Transverse colon (tissue), 4 donors: ENCODE results near the gene ZNF296. TPM values are rescaled to one million over a fixed set of nuclear protein-coding genes. Genes with fewer than 3 reads are reported as not detected.

Experiments
- DNase-seq: peaks from one replicate; pipeline ENCODE4 v3.0.0-alpha.2; 2019
- H3K27ac ChIP-seq, 4 donors: fragments of 200-600 bp; sonication (generic); 2 replicates each; pipeline ENCODE4 v1.5.1; 2016 to 2018; ENCODE audit warnings: inconsistent platforms in 4 of 4
- H3K27me3 ChIP-seq: fragments of 200-600 bp; sonication (generic); 2 replicates; pipeline ENCODE4 v1.5.1; 2017; ENCODE audit warnings: inconsistent platforms
- H3K36me3 ChIP-seq, 4 donors: fragments of 200-600 bp; sonication (generic); 2 replicates each; pipeline ENCODE4 v1.5.1; 2017 to 2019; ENCODE audit warnings: inconsistent platforms in 4 of 4
- H3K4me1 ChIP-seq, 4 donors: fragments of 200-600 bp; sonication (generic); 2 replicates each; pipeline ENCODE4 v1.5.1; 2017 to 2020; ENCODE audit warnings: inconsistent platforms in 4 of 4
- H3K4me3 ChIP-seq, 4 donors: fragments of 200-600 bp; sonication (generic); 1 replicate in 1 of 4; 2 replicates in 3 of 4; pipeline versions ENCODE4 v1.5.1 to v1.6.1; 2017 to 2019; ENCODE audit warnings: inconsistent platforms in 4 of 4
- H3K9me3 ChIP-seq, 2 donors: fragments of 200-600 bp; sonication (generic); 2 replicates each; pipeline ENCODE4 v1.5.1; 2017 to 2019; ENCODE audit warnings: inconsistent platforms in 2 of 2
- EP300 ChIP-seq: sonication (generic); formaldehyde crosslinking; IDR thresholded peaks from one replicate; pipeline ENCODE4 v1.6.1; 2017; ENCODE audit warnings: antibody characterized with exemption, low read depth
- POLR2A ChIP-seq: fragments of 450-650 bp; IDR thresholded peaks from one replicate; pipeline ENCODE4 v1.6.1; 2016; ENCODE audit warnings: antibody characterized with exemption, mild to moderate bottlenecking, moderate library complexity
- POLR2AphosphoS5 ChIP-seq, 3 donors: sonication (generic); formaldehyde crosslinking; IDR thresholded peaks; one replicate each; pipeline ENCODE4 v1.6.1; 2016; ENCODE audit warnings: antibody characterized with exemption in 3 of 3
- WGBS, 2 donors: methylation state at CpG; one replicate each; pipeline ENCODE4 v1.1.5; 2018; ENCODE audit warnings: low coverage in 1 of 2; 5-methylcytosine and 5-hydroxymethylcytosine counted together
- in situ Hi-C, 4 donors: fragments of 200-750 bp; cut with MboI; loops; one replicate each; pipeline versions ENCODE4 v1.15.0 to v1.15.1; 2017; ENCODE audit warnings: low sequenced_read_pairs in 3 of 4, low pct_ligation_motif_present in 1 of 4, low pct_unique_long_range_greater_than_20kb in 1 of 4
- intact Hi-C: fragments of 100-400 bp; cut with DNase I; formaldehyde crosslinking; loops from one replicate; pipeline ENCODE4 v1.15.1; 2023; ENCODE audit warnings: low total_unique reads
- total RNA-seq, 4 donors: library from RNA; depleted of rRNA; stranded (reverse); fragments of >200 nt; gene quantifications; one replicate each; pipeline ENCODE4 v1.1.0, GENCODE V29; 2016
- TF ChIP-seq, protein P1 (sequence below), 5 experiments: fragments of 200-600 bp in 3 of 5; fragments of 450-650 bp in 2 of 5; sonication (generic) in 3 of 5; IDR thresholded peaks; 1 replicate in 2 of 5; 2 replicates in 3 of 5; pipeline ENCODE4 v1.5.1; 2016 to 2017; ENCODE audit warnings: antibody characterized with exemption in 5 of 5, inconsistent platforms in 3 of 5, mild to moderate bottlenecking in 2 of 5, moderate library complexity in 1 of 5

ZNF296 gene
- total RNA-seq, 4 donors from 2014 or later: 0.75 to 5.8 (median 3.5) TPM

GRCh38 chr19:45100201-45100600, 23.9 kb upstream of the ZNF296 start:
- intact Hi-C loops (loop anchor here (10.0 kb wide), 1 partner anchor 245 kb away; the partner anchor contains the start of gene KLC3), in situ Hi-C loops (no loop called here)
- Histone ChIP-seq H3K4me3 (no peak overlapping the region), H3K27me3 (no peaks in the 10 kb centered on the region), H3K36me3 (no peaks in the 10 kb centered on the region), H3K4me1 (peaks cover 12 to 79% (median 39%) of the 10 kb centered on the region in 4 donors), H3K27ac (peak overlapping the region in 1 of 4 donors; percentile 46), H3K9me3 (no peaks in the 10 kb centered on the region)
- DNase-seq: no peak
- WGBS, 2 donors: 92% methylated on average over 2 of the region's 3 CpGs; no CpG with 5 or more reads in 1 of the 2 donors
- TF ChIP-seq, protein P1, sequence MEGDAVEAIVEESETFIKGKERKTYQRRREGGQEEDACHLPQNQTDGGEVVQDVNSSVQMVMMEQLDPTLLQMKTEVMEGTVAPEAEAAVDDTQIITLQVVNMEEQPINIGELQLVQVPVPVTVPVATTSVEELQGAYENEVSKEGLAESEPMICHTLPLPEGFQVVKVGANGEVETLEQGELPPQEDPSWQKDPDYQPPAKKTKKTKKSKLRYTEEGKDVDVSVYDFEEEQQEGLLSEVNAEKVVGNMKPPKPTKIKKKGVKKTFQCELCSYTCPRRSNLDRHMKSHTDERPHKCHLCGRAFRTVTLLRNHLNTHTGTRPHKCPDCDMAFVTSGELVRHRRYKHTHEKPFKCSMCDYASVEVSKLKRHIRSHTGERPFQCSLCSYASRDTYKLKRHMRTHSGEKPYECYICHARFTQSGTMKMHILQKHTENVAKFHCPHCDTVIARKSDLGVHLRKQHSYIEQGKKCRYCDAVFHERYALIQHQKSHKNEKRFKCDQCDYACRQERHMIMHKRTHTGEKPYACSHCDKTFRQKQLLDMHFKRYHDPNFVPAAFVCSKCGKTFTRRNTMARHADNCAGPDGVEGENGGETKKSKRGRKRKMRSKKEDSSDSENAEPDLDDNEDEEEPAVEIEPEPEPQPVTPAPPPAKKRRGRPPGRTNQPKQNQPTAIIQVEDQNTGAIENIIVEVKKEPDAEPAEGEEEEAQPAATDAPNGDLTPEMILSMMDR (IDR thresholded peaks at IDR 0.05): no peak
- TF ChIP-seq EP300 (no peak), POLR2AphosphoS5 (IDR thresholded peaks at IDR 0.05) (no peak), POLR2A (no peak)

DNA sequence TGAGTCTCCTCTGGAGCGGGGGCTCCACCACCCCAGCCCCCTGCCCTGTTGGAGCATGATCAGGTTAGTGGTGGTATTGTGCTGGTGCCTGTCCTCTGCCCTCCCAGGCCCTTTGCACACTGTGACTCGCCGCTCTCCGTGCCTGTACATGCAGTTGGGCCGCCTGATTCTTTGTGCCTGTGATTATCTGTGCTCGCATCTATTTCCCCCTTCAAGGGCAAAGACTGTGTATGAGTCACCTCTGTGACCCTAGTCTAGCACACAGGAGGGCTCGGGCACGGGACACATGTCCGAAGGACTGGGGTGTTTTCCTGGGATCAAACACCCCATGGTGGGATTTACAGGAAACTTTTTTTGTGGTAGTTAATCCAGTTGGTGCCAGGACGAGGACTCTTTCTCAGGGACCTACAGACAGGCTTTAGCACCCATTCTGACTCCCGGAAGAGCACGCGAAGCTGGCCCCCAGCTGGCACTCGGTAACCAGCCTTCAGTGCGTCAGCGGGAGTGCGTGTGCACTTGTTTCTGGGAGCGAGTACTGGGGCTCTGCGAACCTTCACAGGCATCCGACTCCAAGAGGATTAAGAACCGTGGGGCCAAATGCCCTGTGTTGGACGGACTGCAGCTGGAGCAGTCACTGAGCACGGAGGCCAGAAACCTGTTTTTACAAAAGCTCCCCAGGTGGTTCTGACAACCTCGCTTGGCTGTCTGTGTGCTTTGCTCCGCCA, 23.4 kb upstream of the ZNF296 start:
- no peak overlapping the region for H3K27ac ChIP-seq
- H3K4me1 ChIP-seq: peaks cover 17 to 84% (median 41%) of the 10 kb centered on the region in 4 donors
- intact Hi-C loops: loop anchor here (10.0 kb wide), 1 partner anchor 245 kb away; the partner anchor contains the start of gene KLC3
- H3K36me3 ChIP-seq: no peaks in the 10 kb centered on the region
- WGBS, 2 donors: 87 to 95% methylated on average over 4 to 24 of the region's 25 CpGs
- no peak for DNase-seq
- H3K9me3 ChIP-seq: no peaks in the 10 kb centered on the region
- H3K4me3 ChIP-seq: no peak overlapping the region
- in situ Hi-C loops: no loop called here
- no peaks in the 10 kb centered on the region for H3K27me3 ChIP-seq
- TF ChIP-seq EP300 (no peak), POLR2AphosphoS5 (IDR thresholded peaks at IDR 0.05) (no peak), POLR2A (no peak)
- TF ChIP-seq, protein P1 (IDR thresholded peaks at IDR 0.05): no peak

GRCh38 chr19:45098521-45099466, 22.5 kb upstream of the ZNF296 start:
- no peak for DNase-seq
- TF ChIP-seq POLR2A (no peak), POLR2AphosphoS5 (IDR thresholded peaks at IDR 0.05) (no peak), EP300 (no peak)
- TF ChIP-seq, protein P1 (IDR thresholded peaks at IDR 0.05): no peak
- Histone ChIP-seq H3K36me3 (no peaks in the 10 kb centered on the region), H3K4me3 (no peak overlapping the region), H3K4me1 (peaks cover 26 to 85% (median 41%) of the 10 kb centered on the region in 4 donors), H3K27ac (no peak overlapping the region), H3K9me3 (no peaks in the 10 kb centered on the region), H3K27me3 (no peaks in the 10 kb centered on the region)
- in situ Hi-C loops: no loop called here
- 74% methylated on average over 15 of the region's 15 CpGs; no CpG with 5 or more reads in 1 of the 2 donors for WGBS, 2 donors
- intact Hi-C loops: no loop called here
